OCI-LY1 (cell line): Measurements from ENCODE around the gene ZFP91.

ENCODE experiments used
- CTCF ChIP-seq: fragments of 200-600 bp; sonication (generic), shearing (Covaris generic); IDR thresholded peaks from 2 replicates; pipeline ENCODE4 v1.5.1; 2017; ENCODE audit warnings: mild to moderate bottlenecking, antibody characterized with exemption, low read length, moderate library complexity, mixed read lengths
- EZH2 ChIP-seq: fragments of 200-600 bp; sonication (generic), shearing (Covaris generic); IDR thresholded peaks from 2 replicates; pipeline ENCODE4 v1.8.0; 2017; ENCODE audit warnings: borderline replicate concordance, mixed run types, mild to moderate bottlenecking, antibody characterized with exemption, low read length, moderate library complexity, mixed read lengths

GRCh38 chr11:58567889-58568512 is 10.9 kb upstream of the ZFP91 start:
- TF ChIP-seq EZH2: no peak
- peak; percentile 81 for TF ChIP-seq CTCF
